ENCODE measurements around the gene CCDC201. TPM values are rescaled to one million over a fixed set of nuclear protein-coding genes. Genes with fewer than 3 reads are reported as not detected.
A peak's percentile ranks its signal among the peaks of the same experiment; 100 is the strongest.
"Not testable (repeated sequence)": the region's sequence is repeated elsewhere in the genome, so short reads cannot be mapped to it uniquely, and the experiment has no call there.

The CCDC201 gene
- total and polyA plus RNA-seq, 2 of the 4 experiments (the other 2 are of a cell fraction): not detected

GRCh38 chr7:45838852-45839251, 34.0 kb downstream of the CCDC201 start:
- ATAC-seq (ENCODE audit: low read depth); H4K8ac ChIP-seq (ENCODE audit: low read depth in 2 of 2, low read length in 2 of 2); H2AFZ ChIP-seq (replicated peaks; ENCODE audit: low read length, poor library complexity); H3K18ac ChIP-seq (ENCODE audit: low read depth, low read length); H3K79me1 ChIP-seq (ENCODE audit: low read depth in 1 of 2, low read length in 2 of 2); DNase-seq; H3K9me1 ChIP-seq (ENCODE audit: insufficient read depth, low read length); CTCF ChIA-PET; H3K14ac ChIP-seq (replicated peaks; ENCODE audit: low read depth, low read length); intact Hi-C loops (cut with micrococcal nuclease); H2AK5ac ChIP-seq (ENCODE audit: low read depth, low read length); H2BK120ac ChIP-seq (ENCODE audit: low read depth, low read length); H3K4me2 ChIP-seq (ENCODE audit: low read depth, low read length); H2BK15ac ChIP-seq (ENCODE audit: low read depth, low read length); BruUV-seq (replicated peaks); H4K20me1 ChIP-seq (ENCODE audit: insufficient read depth, low read length); H3K4me3 ChIP-seq (ENCODE audit: insufficient read depth, low read depth, low read length); in situ Hi-C loops (cut with MboI; ENCODE audit: low sequenced_read_pairs); H3K4ac ChIP-seq (ENCODE audit: low read depth, low read length); H4K5ac ChIP-seq (ENCODE audit: low read depth, low read length); H3K9ac ChIP-seq (ENCODE audit: low read depth, low read length); H3K27me3 ChIP-seq (ENCODE audit: control insufficient read depth, insufficient read depth, low read length); H2BK20ac ChIP-seq (ENCODE audit: low read depth, low read length); H2BK5ac ChIP-seq (ENCODE audit: low read depth, low read length, poor library complexity, severe bottlenecking); H3K9me3 ChIP-seq (ENCODE audit: control insufficient read depth, insufficient read depth, low read length); H3K36me3 ChIP-seq (ENCODE audit: control insufficient read depth, insufficient read depth, low read length); H3K56ac ChIP-seq (ENCODE audit: extremely low read depth, insufficient read depth, low read length); H3K27ac ChIP-seq (ENCODE audit: insufficient read depth, low read length); H2AK9ac ChIP-seq (replicated peaks; ENCODE audit: low read depth, low read length, poor library complexity); POLR2A ChIA-PET (ENCODE audit: unreplicated experiment); dilution Hi-C loops (cut with HindIII; ENCODE audit: low sequenced_read_pairs, unreplicated experiment); H4K91ac ChIP-seq (ENCODE audit: insufficient read depth, low read depth, low read length); H3K4me1 ChIP-seq (ENCODE audit: control insufficient read depth, insufficient read depth, low read length); H3K23ac ChIP-seq (ENCODE audit: low read depth, low read length): not testable (repeated sequence)
- WGBS, 2 experiments (ENCODE audit: extremely low coverage in 2 of 2, insufficient read length in 1 of 2): no CpG with 5 or more reads among the region's 2 CpGs

GRCh38 chr7:45832433-45833177, 40.3 kb downstream of the CCDC201 start:
- in situ Hi-C loops (cut with MboI; ENCODE audit: low sequenced_read_pairs); H2BK20ac ChIP-seq (ENCODE audit: low read depth, low read length); H3K4ac ChIP-seq (ENCODE audit: low read depth, low read length); H2AK5ac ChIP-seq (ENCODE audit: low read depth, low read length); H3K23ac ChIP-seq (ENCODE audit: low read depth, low read length); intact Hi-C loops (cut with micrococcal nuclease); H3K14ac ChIP-seq (replicated peaks; ENCODE audit: low read depth, low read length); H2BK15ac ChIP-seq (ENCODE audit: low read depth, low read length); dilution Hi-C loops (cut with HindIII; ENCODE audit: low sequenced_read_pairs, unreplicated experiment); H2BK120ac ChIP-seq (ENCODE audit: low read depth, low read length); H2AK9ac ChIP-seq (replicated peaks; ENCODE audit: low read depth, low read length, poor library complexity); H3K56ac ChIP-seq (ENCODE audit: extremely low read depth, insufficient read depth, low read length); CTCF ChIA-PET; H2BK5ac ChIP-seq (ENCODE audit: low read depth, low read length, poor library complexity, severe bottlenecking); H4K91ac ChIP-seq (ENCODE audit: insufficient read depth, low read depth, low read length); H3K4me2 ChIP-seq (ENCODE audit: low read depth, low read length); H3K27me3 ChIP-seq (ENCODE audit: control insufficient read depth, insufficient read depth, low read length); H3K36me3 ChIP-seq (ENCODE audit: control insufficient read depth, insufficient read depth, low read length); BruUV-seq (replicated peaks); H3K9me1 ChIP-seq (ENCODE audit: insufficient read depth, low read length); H4K8ac ChIP-seq (ENCODE audit: low read depth in 2 of 2, low read length in 2 of 2); H3K18ac ChIP-seq (ENCODE audit: low read depth, low read length); POLR2A ChIA-PET (ENCODE audit: unreplicated experiment); H4K5ac ChIP-seq (ENCODE audit: low read depth, low read length); H3K4me1 ChIP-seq (ENCODE audit: control insufficient read depth, insufficient read depth, low read length); H3K9me3 ChIP-seq (ENCODE audit: control insufficient read depth, insufficient read depth, low read length); H3K79me1 ChIP-seq (ENCODE audit: low read depth in 1 of 2, low read length in 2 of 2); H3K27ac ChIP-seq (ENCODE audit: insufficient read depth, low read length); H3K4me3 ChIP-seq (ENCODE audit: insufficient read depth, low read depth, low read length); H4K20me1 ChIP-seq (ENCODE audit: insufficient read depth, low read length); H3K9ac ChIP-seq (ENCODE audit: low read depth, low read length); H2AFZ ChIP-seq (replicated peaks; ENCODE audit: low read length, poor library complexity): not testable (repeated sequence)
- DNase-seq: peak; percentile 31
- peak; percentile 53 for ATAC-seq (ENCODE audit: low read depth)
- WGBS, 2 experiments (ENCODE audit: extremely low coverage in 2 of 2, insufficient read length in 1 of 2): no CpG with 5 or more reads among the region's 9 CpGs

Data from IMR-90 (cell line).